IPS-NIHi7 (cell line): ENCODE data around the gene SLC22A4.
A peak's percentile ranks its signal among the peaks of the same experiment; 100 is the strongest.

Experiments used
- DNase-seq: peaks from one replicate; pipeline ENCODE4 v3.0.0; 2012; ENCODE audit warnings: mixed read lengths; ENCODE audit errors: extremely low spot score

SLC22A4 gene

DNA sequence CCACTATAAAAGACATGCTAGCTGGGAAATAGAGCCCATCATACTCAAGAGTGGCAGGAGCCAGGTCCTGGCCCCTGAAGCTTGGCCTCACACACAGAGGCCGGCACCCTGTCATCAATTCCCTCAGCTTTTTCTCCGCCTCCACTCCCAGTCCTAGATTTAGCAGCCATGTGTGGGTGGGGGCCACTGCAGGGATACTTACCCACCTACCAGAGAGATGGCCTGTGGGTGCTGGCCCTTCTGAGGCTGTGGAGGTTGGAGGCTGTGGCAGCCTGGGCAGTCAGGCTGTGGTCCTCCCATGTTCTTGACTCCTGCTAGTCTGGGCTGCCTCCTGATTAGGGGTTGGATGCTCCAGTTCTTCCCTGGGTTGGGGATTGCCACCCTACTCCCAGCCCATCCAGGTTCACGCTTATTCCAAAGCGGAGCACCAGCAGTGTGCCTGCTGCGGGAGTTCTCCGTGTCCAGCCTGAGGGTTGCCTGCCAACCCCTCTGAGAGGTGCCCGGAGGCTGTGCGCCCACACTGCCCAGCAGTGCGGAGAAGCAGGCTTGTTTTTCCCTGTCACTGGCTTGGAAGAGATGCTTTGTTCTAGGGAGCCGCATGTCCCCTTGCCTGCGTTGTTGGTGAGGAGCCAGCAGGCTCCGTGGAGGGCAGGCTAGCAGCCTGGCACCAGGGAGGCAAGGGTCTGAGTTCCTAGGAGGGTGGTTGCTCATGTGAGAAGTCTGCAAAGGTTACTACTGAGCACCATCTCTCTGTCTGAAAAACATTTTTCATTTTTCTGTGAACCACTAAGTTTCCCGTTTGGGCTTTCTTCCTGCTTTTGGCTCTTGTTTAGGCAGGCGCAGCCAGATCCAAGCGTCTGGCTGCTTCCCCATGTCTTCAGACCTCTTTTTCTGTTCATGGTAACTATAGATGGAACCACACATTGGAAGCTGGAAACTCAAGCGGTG lies 82.8 kb downstream of the SLC22A4 start:
- no peak for DNase-seq

DNA sequence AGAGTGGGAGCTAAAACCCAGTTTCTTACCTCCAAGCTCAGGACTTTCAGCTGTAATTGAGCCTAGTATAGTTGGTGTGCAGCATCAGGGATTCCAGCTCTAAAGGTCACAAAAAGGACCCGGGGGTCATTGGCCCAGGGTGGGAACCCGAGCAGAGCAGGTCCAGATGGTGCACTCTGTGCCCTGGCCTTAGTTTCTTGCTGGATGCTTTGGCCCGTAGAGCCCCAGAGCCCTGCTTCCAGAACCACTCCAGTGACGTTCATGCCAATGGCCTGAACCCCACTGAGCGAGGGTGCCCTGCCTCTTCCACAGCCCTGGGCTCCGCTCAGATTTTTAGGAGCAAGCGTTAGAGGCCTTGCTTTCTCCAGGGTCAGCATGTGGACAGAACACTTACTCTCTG lies 83.5 kb downstream of the SLC22A4 start:
- DNase-seq, result no peak

DNA sequence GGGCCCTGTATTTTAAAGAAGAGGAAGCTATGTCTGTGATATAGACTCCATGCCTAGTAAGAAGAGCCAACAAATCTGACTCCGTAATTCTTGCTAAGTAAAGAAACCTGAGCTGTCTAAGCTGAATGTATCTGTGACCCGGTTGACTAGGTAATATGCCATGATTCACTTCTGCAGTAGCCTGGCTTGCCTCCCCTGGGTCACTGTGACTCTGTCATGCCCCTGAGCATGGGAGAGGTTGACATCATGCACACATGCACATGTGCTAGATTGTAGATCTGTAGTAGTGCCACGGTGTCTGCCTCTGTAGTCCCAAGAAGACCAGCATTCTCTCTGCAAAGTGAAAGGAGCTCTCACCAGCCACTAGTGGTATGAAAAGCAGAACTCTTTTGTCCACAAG lies 84.4 kb downstream of the SLC22A4 start:
- no peak for DNase-seq

DNA sequence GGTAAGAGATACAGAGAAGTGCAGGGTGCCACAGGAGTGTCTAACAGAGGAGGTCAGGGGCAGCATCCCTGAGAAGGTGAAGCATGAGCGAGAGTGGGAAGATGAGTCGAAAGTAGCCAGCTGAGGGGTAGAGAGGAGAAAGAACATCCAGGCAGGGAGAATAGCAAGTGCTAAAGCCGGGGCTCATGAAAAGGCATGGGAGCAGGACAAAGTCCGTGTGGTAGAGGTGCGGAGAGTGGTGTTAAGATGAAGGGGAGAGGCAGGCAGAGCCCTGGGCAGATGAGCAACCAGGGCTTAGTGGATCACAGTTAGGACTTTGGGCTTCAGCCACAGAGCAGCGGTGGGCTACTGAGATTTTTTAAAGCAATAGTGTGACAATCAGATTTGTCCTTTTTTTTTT lies 85.9 kb downstream of the SLC22A4 start:
- no peak for DNase-seq

DNA sequence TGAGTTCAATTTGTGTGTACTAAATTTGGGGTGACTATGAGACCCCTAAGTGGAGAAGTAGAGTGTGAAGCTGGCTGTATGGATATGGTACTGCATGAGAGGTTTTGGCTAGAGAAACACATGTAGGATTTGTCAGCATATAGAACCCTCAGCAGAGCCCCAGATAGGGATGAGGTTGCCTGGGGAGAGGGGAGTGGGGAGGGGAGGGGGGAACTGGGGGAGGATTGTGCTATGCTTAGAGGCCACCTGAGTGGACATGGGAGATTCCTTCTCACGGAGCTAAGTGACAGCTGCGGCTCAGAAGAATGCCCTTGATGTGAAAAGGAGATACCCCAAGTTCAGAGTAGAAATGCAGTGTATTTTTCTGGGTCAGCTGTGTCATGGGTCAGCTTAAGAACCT lies 86.5 kb downstream of the SLC22A4 start:
- no peak for DNase-seq

DNA sequence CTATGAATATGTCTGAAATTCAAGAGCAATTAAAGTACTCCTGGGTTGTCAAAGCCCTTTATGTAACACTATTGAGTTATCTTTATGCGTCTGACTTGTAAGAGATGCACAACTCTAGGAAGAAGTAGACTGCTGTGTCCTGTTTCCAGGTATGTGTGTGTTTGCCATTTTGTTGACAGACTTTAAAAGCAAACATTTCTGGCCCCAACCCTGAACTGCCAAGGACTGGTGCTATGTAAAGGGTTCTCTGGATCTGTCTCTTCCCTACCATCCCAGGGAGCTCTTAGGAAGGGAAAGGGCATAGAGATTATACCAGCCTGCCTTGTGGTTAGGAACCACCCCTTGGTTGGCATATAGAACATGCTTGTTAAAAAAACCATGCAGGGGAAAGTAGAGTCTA lies 87.4 kb downstream of the SLC22A4 start:
- no peak for DNase-seq

DNA sequence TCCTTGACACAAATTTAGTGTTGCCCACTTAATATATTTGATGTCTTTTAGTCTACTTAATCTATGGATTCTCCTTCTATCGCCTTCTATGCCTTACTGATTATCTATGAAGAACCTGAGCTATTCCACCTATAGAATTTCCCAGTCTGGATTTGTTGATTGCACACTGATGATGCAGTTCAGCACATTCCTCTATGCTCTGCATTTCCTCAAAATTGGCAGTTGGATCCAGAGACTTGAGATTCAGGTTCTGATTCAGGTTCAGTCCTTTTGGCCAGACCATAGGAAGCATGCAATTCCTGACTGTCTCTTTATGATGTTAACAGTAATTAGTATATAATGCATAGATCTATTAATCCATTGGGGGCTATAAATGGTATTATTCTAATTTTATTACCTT lies 89.1 kb downstream of the SLC22A4 start:
- DNase-seq, result no peak

DNA sequence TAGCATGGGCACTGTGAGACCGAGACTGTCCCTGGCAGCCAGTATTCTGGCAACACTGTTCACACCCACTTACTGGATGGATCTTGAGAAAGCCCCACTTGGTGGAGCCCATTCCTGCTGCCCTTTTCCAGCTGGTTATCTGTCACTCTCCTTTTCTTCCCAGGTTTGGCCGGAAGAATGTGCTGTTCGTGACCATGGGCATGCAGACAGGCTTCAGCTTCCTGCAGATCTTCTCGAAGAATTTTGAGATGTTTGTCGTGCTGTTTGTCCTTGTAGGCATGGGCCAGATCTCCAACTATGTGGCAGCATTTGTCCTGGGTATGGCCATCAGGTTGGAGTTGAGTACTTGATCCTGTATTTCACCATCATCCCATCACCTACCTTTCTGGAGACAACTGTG lies 89.8 kb downstream of the SLC22A4 start:
- no peak for DNase-seq

DNA sequence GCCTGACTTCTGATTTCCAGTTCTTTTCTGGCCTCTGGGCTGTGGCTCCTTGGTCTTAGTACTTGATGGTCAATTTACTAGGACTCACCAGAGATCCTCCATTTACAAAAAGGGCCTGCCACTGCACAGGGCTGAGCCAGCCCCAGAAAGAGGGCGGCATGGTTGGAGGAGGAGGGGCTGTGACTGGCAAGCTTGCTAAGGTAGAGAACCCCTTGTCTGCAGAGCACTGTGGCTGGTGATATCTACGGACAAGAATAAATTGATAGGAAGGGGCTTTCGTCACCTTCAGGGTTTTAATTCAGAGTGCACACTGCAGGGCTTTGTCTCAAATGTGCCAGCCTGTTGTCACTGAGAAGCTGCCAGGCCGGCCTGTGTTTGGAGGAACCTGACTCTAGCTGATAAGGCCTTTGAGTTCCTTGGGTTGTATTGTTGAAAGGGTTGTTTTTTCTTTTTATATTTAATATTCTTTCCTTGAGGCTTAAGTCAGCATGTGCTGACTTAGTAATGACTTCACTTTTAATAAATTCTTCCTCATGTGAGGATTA lies 90.4 kb downstream of the SLC22A4 start:
- DNase-seq, result no peak

DNA sequence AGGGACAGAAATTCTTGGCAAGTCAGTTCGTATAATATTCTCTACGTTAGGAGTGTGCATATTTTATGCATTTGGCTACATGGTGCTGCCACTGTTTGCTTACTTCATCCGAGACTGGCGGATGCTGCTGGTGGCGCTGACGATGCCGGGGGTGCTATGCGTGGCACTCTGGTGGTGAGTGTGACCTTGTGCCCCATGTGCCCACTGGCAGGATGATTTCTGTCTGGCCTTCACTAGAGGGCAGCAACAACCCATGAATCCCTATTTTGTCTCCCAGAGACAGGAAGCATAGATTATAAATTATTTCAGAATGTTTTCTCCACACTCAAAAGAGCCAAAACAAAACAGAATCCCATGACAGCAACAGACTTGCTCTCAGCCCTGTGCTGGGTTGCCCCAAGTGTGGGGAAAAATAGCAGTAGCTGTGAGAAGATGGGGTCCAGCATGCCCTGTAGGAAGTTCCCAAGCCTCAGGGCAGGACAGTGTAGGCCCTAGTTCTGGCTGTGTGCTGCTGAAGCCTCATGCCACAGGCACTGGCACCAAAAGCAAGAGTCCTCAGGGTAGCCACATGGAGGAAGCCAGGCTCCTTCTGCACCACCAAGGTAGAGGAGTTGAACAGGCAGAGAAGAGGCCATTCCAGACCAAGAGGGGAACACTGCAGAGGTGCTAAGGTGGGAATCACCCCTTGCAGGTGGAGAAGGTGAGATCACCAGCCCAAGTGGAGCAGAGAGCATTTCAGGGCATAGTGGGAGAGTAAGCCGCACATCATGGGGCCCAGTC lies 91.3 kb downstream of the SLC22A4 start:
- peak; percentile 69 for DNase-seq

DNA sequence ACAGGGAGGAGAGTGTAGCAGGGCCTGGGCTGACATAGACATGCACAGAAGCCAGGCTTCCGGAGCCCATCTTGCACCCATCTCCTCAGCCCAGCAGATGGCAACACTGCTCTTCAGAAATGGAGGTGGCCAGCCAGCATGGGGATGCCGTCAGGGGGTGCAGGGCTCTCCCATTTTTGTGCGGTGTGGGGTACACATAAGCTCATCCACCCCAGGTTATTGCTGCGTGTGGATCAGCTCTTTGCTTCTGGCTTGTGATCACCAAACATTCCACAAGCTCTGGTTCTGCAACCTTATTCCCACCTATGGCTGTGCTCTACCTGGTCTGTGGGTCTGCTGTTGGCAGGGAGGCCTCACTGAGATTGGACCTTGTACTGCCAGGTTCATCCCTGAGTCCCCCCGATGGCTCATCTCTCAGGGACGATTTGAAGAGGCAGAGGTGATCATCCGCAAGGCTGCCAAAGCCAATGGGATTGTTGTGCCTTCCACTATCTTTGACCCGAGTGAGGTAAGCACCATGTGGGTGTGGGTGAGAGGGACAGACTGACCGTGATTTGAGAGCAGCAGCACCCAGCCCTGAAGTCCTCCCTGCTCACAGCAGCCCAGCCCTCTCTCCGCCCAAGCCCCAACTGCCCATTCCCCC lies 92.6 kb downstream of the SLC22A4 start:
- peak; percentile 83 for DNase-seq

DNA sequence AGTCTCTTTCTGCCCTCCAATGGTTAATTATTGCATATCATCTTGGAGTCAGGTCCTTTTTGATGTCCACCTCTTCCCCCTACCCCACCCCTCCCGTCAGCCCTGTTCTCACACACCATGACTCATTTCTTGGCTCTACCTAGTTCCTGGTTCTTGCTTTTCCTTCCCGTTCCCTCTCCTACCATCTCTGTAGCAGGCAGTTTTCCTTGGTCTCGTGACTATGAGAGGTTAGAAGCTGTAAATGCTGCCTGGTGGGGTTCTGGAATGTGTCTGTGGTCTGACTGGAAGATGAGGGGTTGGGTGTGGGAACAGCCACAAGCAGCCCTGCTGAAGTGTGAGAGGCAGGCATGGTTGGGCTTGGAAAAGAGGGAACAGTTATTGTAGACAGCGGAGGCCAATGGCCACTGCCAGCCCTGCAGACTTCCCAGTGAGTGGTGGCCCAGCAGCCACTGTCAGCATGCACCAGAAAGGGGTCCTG lies 93.5 kb downstream of the SLC22A4 start:
- peak; percentile 49 for DNase-seq

DNA sequence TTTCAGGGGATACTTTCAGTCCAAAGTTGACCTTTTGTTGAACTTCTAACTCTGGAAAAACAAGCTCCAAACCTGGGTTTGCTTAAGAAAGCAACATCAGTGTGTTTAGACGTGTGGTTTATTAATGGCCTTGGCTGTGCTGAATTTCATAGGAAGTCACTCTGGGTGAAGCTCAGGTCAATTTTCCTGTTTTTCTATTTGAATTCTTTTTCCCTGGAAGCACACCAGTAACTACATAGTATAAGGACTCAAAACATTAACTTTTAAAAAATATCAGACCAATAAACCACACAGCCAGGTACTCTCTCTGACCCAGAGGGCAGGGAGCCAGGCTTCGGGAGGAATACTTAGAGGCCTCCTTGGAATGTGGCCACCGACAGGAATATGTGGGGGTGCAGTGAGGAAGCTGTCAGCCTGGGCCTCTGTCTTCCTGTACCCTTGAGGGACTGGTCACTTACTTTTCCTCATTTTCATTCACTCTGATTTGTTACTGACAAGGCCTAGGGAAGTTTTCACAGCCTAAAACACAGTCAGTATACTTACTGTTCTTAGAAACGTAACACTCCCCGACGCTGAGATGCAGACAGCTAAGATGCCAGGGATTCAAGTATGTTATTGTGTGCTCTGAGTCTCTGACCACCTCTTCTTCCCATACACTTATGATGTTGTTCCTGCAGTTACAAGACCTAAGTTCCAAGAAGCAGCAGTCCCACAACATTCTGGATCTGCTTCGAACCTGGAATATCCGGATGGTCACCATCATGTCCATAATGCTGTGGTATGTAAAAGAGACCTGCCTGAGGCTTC lies 94.3 kb downstream of the SLC22A4 start:
- DNase-seq, result no peak

DNA sequence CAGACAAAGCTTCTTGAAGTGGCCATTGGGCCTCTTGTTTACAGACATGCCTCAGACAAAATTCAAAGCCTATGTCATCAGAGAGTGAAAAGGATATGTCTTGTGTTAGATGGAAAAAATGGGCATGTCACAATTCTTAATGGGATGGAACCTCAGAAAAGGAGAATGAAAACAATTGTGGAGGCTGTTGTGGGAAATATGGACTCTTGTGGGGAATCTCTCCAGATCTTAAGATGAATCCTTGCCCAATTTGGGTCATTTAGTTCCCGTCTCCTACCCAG lies 94.8 kb downstream of the SLC22A4 start:
- no peak for DNase-seq

DNA sequence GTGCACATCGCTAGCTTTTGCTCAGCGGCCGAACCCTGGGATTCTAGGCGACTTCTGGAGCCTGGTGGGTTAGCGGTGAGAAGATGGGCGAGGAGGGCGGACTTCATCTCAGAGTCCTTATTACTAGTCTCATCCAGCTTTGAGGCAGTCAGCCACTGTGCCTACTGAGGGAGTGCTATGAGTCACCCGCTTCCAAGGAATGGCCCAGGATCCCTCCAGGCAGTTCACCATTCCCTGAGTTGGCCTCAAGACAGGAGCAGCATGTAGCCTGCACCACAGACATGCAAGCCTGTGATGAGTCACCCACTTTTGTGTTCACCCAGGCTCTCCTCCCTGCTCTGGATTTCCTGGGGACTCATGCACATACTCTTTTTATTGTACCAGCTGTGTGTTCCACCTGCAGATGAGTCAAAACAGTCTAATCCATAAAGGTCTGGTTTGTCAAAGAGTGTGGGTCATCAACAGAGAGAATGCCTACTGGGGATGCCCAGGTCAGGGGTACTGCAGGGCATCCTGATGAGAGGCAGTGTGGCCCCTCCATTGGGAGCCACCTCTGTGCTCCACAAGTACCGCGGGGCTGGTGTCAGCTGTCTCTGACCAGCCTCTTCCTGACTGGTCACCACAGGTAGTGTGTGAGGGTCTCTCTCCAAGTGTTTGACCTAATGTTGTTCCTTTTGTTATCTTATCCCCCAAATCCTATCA lies 95.5 kb downstream of the SLC22A4 start:
- peak; percentile 63 for DNase-seq

DNA sequence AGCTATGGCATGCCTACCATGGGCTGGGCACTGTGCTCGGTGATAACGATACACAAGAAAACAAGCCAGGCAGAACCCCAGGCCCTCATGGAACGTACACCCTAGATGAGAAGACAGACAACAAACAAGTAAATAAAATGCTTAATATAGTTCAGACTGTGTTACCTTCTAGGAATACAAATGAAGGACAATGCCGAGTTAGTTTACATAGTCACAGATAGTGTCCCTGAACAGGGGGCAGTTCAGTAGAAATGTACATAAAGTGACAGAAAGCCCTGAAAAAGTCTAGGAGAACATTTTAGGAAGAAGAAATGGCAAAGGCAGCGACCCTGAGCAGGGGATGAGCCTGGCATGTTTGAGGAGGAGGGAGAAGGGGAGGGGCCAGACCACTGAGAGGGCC lies 97.1 kb downstream of the SLC22A4 start:
- no peak for DNase-seq

DNA sequence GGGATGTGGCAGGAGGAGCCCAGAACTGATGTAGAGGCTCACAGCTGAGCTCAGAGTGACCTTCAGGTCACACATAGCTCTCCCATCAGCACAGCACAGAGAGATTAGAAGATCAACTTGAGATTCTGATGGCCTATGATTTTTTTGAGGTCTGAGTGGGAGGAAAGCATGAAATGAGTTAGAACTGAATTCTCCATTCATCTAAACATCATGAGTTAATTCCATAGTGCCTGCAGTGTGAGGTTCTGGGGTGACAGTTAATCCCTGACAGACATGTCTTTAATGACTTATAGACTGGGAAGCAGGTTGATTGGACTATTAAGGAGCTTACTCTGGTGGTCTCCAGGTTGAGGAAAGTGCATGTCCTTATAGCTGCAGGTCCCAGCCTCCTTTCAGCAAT lies 97.7 kb downstream of the SLC22A4 start:
- no peak for DNase-seq

DNA sequence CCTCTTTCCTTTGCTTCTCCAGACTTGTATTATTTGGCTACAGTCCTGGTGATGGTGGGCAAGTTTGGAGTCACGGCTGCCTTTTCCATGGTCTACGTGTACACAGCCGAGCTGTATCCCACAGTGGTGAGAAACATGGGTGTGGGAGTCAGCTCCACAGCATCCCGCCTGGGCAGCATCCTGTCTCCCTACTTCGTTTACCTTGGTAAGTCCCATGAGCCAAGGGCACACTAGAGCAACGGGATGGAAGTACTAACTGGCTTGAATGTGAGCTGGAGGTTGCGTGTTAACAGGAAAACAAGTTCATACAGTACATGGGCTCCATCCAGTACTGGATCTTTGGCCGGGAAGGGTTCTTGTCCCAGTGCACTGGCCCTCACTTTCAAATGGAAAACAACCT lies 98.2 kb downstream of the SLC22A4 start:
- no peak for DNase-seq

DNA sequence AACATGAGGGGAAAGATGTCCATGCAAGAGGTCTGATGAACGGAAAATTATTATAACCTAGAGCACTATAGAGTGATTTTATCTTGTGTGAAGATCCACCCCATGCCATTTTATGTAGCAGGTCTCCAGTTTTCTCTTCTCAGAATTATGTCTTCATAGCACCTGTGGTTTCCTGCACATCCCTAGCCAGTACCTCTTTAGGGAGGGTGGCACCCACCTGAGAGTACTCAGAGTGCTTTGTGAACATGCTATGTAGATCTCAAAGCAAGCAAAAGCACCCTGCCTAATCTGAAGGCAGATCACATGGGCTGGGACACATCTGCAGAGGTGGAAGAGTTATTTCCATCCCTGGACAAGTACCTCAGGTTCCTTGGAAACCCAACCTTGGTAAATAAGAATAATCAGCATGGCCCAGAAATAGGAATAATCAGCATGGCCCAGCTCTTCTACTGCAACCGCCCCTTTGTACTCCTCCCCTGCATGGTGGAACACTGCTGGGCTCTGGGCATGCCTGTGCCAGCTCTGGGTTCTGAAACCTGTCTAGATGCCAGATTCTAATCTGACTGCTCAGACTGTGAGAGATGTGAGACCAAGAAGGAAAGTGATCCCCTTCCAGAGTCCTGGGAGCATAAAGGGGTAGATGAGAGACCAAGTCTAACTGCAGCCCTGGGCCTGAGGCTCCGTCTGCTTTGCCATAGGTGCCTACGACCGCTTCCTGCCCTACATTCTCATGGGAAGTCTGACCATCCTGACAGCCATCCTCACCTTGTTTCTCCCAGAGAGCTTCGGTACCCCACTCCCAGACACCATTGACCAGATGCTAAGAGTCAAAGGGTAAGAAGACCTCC lies 99.0 kb downstream of the SLC22A4 start:
- DNase-seq, result no peak
